GM12891 (cell line): ENCODE data around the gene CDKN2AIPNL.

ENCODE experiments used
- PAX5 ChIP-seq: IDR thresholded peaks from 2 replicates; pipeline ENCODE4 v1.6.1; 2011; ENCODE audit warnings: low read length, moderate library complexity, mild to moderate bottlenecking; ENCODE audit not compliant: insufficient read depth, severe bottlenecking
- POLR2A ChIP-seq: IDR thresholded peaks from 2 replicates; pipeline ENCODE4 v1.6.1; 2011; ENCODE audit warnings: low read depth, low read length, control low read depth
- POLR2AphosphoS5 ChIP-seq: IDR thresholded peaks from 2 replicates; pipeline ENCODE4 v1.6.1; 2011; ENCODE audit warnings: low read depth, low read length, control low read depth
- POU2F2 ChIP-seq: IDR thresholded peaks from 2 replicates; pipeline ENCODE4 v1.6.1; 2011; ENCODE audit warnings: low read depth, mild to moderate bottlenecking, control low read depth, low read length, moderate library complexity
- SPI1 ChIP-seq: IDR thresholded peaks from 2 replicates; pipeline ENCODE4 v1.6.1; 2011; ENCODE audit warnings: low read depth, low read length, control low read depth
- TAF1 ChIP-seq: IDR thresholded peaks from 2 replicates; pipeline ENCODE4 v1.6.1; 2011; ENCODE audit warnings: low read depth, low read length, control low read depth

DNA sequence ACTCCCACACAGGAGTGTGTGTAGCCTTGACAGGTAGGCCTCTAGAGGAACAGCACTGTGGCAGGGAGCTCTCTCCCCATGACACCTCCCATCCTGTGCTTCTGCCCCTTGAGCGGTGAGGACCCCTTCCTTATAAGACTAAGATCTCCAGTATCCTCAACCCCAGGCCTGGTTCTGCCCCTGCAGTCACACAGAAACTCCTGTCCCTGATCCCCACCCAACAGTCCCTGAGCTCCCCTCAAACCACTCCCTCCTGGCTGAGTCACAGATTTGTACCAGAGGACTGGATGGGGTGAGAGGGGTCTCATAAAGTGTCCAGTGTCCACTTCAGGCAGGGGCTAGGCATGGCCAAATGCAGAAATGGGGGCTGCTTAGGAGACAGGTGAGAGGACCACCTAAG is 47.8 kb upstream of the CDKN2AIPNL start:
- TF ChIP-seq POLR2AphosphoS5 (no peak), POLR2A (no peak), TAF1 (no peak), PAX5 (no peak), POU2F2 (no peak), SPI1 (no peak)
